Progenitor cell of endocrine pancreas (in vitro differentiated cells): Measurements from ENCODE around the gene ARFGAP2. TPM values are rescaled to one million over a fixed set of nuclear protein-coding genes. Genes with fewer than 3 reads are reported as not detected.

Experiments
- DNase-seq: peaks from one replicate; pipeline ENCODE4 v3.0.0; 2021; ENCODE audit warnings: low spot score; ENCODE audit not compliant: unreplicated experiment
- H3K27ac Mint-ChIP-seq: 2 replicates; pipeline ENCODE4 v1.8.0; 2021; ENCODE audit warnings: mild to moderate bottlenecking, moderate library complexity, mixed read lengths
- H3K27me3 Mint-ChIP-seq: 2 replicates; pipeline ENCODE4 v1.8.0; 2021; ENCODE audit warnings: mixed read lengths
- H3K36me3 Mint-ChIP-seq: 2 replicates; pipeline ENCODE4 v1.8.0; 2022; ENCODE audit warnings: mixed read lengths; ENCODE audit not compliant: insufficient read depth
- H3K4me1 Mint-ChIP-seq: 2 replicates; pipeline ENCODE4 v1.8.0; 2021; ENCODE audit warnings: low read depth, mixed read lengths
- H3K4me3 Mint-ChIP-seq: 2 replicates; pipeline ENCODE4 v1.8.0; 2021; ENCODE audit warnings: low read depth, mild to moderate bottlenecking, moderate library complexity, mixed read lengths
- H3K9me3 Mint-ChIP-seq: 2 replicates; pipeline ENCODE4 v1.8.0; 2021; ENCODE audit warnings: low read depth, mixed read lengths
- CTCF ChIP-seq: fragments of 200-600 bp; sonication (generic); IDR thresholded peaks from one replicate; pipeline ENCODE4 v1.5.0; 2021; ENCODE audit warnings: antibody characterized with exemption, mild to moderate bottlenecking; ENCODE audit not compliant: unreplicated experiment
- total RNA-seq: library from RNA; stranded (reverse); gene quantifications from 2 replicates; pipeline ENCODE4 v1.2.1, GENCODE V29; 2021

ARFGAP2 gene
- total RNA-seq, 1 donor from 2014 or later: 109 TPM

GRCh38 chr11:47158242-47158641, 18.4 kb downstream of the ARFGAP2 start:
- H3K27ac Mint-ChIP-seq: peak overlapping the region; percentile 64
- no peak for TF ChIP-seq CTCF
- no peaks in the 10 kb centered on the region for H3K9me3 Mint-ChIP-seq
- H3K4me1 Mint-ChIP-seq: peaks cover 8% of the 10 kb centered on the region
- no peaks in the 10 kb centered on the region for H3K27me3 Mint-ChIP-seq
- H3K36me3 Mint-ChIP-seq: peaks cover 3% of the 10 kb centered on the region
- no peak for DNase-seq
- no peak overlapping the region for H3K4me3 Mint-ChIP-seq

DNA sequence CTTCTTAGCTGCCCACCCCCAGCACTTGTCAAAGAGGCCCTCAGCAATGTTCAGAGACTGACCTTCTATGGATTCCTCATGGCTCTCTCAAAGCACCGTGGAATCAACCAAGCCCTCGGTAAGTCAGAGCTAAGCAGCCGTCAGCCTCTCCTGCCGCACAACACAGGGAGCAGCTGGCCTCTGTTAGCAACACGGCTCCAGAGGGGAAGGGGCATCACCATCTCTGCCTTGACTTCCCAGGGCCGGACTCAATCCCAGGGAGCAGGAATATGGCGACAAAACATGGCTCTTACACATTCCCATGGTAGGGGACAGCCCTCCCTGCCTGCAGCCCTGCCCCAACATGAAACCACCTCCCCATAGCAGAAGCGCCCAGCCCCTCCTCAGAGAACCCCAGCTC, 18.9 kb downstream of the ARFGAP2 start:
- Mint-ChIP-seq H3K9me3 (no peaks in the 10 kb centered on the region), H3K36me3 (peaks cover 4% of the 10 kb centered on the region), H3K27me3 (no peaks in the 10 kb centered on the region), H3K4me1 (peaks cover 9% of the 10 kb centered on the region), H3K4me3 (no peak overlapping the region), H3K27ac (peak overlapping the region; percentile 64)
- TF ChIP-seq CTCF: no peak
- no peak for DNase-seq

DNA sequence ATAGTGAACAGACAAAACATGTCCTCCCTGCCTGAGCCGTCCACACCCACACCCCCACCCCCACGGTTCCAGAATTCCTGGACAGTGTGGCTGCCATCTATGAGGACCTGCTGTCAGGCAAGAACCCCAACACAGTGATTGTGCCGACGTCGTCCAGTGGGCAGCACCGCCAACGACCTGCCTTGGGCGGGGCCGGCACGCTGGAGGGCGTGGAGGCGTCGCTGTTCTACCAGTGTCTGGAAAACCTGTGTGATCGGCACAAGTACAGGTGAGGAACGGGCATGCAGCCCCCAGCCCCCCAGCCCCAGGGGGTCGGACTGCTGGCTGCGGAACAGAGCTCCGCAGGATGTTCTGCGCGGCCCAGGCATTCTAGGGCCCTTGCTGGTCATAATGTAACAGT, 19.7 kb downstream of the ARFGAP2 start:
- Mint-ChIP-seq H3K36me3 (peaks cover 4% of the 10 kb centered on the region), H3K4me3 (no peak overlapping the region), H3K27ac (no peak overlapping the region), H3K9me3 (no peaks in the 10 kb centered on the region), H3K4me1 (peaks cover 9% of the 10 kb centered on the region), H3K27me3 (no peaks in the 10 kb centered on the region)
- DNase-seq: no peak
- no peak for TF ChIP-seq CTCF

- no peak overlapping the region for H3K4me3 Mint-ChIP-seq
- peak overlapping the region; percentile 71 for H3K27ac Mint-ChIP-seq
- TF ChIP-seq CTCF: no peak
- peaks cover 9% of the 10 kb centered on the region for H3K4me1 Mint-ChIP-seq
- H3K36me3 Mint-ChIP-seq: peaks cover 4% of the 10 kb centered on the region
- DNase-seq: no peak
- no peaks in the 10 kb centered on the region for H3K27me3 Mint-ChIP-seq
- no peaks in the 10 kb centered on the region for H3K9me3 Mint-ChIP-seq
Measured at GRCh38 chr11:47156333-47156732, 20.3 kb downstream of the ARFGAP2 start.

DNA sequence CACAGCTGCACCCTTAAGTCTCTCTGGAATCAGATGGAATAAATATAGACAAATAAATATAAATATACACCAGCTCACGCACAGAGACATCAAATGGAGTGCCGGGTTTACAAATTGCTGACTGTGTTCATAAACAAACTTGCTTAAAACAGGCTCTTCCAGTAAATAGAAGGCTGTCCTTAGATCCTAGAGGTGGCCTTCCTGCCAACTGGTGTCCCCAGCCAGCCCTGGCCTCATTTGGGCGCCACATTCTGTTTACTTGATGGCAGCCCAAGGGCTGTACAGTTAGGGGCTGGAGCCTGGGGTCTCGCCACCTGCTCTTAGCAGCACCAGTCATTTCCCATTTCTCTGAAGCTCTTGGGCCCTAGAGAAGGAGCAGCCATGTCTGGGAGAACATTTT, 20.8 kb downstream of the ARFGAP2 start:
- no peaks in the 10 kb centered on the region for H3K27me3 Mint-ChIP-seq
- no peak overlapping the region for H3K4me3 Mint-ChIP-seq
- peaks cover 9% of the 10 kb centered on the region for H3K4me1 Mint-ChIP-seq
- H3K27ac Mint-ChIP-seq: no peak overlapping the region
- H3K9me3 Mint-ChIP-seq: no peaks in the 10 kb centered on the region
- H3K36me3 Mint-ChIP-seq: peaks cover 4% of the 10 kb centered on the region
- TF ChIP-seq CTCF: no peak
- no peak for DNase-seq
